ENCODE data around the gene PLA1A.
"Not testable (repeated sequence)": the region's sequence is repeated elsewhere in the genome, so short reads cannot be mapped to it uniquely, and the experiment has no call there.

PLA1A gene

DNA sequence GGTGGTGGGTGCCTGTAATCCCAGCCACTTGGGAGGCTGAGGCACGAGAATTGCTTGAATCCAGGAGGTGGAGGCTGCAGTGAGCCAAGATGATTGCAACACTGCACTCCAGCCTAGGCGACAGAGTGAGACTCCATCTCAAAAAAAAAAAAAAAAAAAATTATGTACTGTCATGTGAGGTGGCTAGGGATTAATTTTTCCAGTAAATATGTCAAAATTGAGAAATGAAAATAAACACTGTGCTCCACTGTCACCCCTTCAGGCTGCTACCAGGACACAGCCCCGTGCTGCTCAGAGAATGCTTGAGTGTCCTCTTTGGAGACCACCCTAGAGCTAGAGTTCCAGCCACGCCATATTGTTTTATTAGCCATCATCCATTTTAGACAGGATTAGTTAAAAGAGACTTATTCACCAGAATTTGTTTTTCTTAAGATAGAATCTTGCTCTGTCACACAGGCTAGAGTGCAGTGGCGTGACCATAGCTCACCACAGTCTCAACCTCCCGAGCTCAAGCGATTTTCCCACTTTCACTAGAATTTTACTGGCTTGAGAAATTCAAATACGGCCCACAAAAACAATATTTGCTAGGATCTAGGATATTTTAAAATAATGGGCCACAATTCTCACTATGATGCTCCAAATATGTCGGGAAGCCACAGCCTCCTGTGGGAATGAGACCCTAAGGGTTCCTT lies 38.9 kb upstream of the PLA1A start:
- Histone ChIP-seq H3K4me1 (ENCODE audit: control insufficient read depth, insufficient read depth, low read length) (no peaks in the 10 kb centered on the region), H3K9me3 (replicated peaks; ENCODE audit: low read length) (no peaks in the 10 kb centered on the region), H3K27me3 (ENCODE audit: control insufficient read depth, insufficient read depth, low read length) (peaks cover 20% of the 10 kb centered on the region), H3K36me3 (ENCODE audit: insufficient read depth, low read length) (no peaks in the 10 kb centered on the region), H3K9ac (ENCODE audit: low read depth, low read length) (no peak overlapping the region), H3K4me2 (ENCODE audit: low read length) (no peak overlapping the region), H3K4me3 (ENCODE audit: low read length) (no peak overlapping the region)

DNA sequence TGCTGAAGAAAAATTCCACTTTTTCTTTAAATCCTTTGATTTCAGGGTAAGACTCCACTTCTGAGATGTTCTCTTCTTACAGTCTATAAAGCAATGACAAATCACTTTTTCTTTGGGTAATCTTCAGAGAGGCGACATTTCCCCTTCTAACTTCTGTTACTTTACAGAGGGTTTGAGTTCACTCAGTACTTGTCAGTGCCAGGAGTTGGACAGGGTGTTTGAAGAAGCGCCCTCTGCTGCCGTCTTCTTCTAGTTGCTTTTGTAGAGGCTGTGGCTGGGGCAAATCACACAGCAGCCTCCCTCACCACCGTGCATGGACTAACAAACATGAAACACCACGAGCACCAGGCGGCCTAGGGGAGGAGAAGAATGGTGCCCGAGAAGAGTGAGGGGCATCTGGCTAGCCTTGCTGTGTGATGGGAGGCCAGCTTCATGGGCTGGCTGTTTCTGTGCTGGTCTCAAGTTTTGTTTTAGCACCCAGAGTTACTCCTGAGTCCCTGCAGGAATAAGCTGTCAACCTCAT lies 38.2 kb upstream of the PLA1A start, which contains the start of gene CD80:
Gene CD80 (minus strand): TSS at position 174 of the 523 bp plus-strand sequence. CDS start 1,886 bp downstream, outside the sequence.
- Histone ChIP-seq H3K9ac (ENCODE audit: low read depth, low read length) (no peak within 1 kb of the TSS), H3K4me1 (ENCODE audit: control insufficient read depth, insufficient read depth, low read length) (no peaks in the 10 kb centered on the region), H3K9me3 (replicated peaks; ENCODE audit: low read length) (no peaks in the 10 kb centered on the region), H3K4me2 (ENCODE audit: low read length) (no peak within 1 kb of the TSS), H3K36me3 (ENCODE audit: insufficient read depth, low read length) (no peaks in the 10 kb centered on the region), H3K27me3 (ENCODE audit: control insufficient read depth, insufficient read depth, low read length) (peaks cover 20% of the 10 kb centered on the region), H3K4me3 (ENCODE audit: low read length) (no peak within 1 kb of the TSS)

DNA sequence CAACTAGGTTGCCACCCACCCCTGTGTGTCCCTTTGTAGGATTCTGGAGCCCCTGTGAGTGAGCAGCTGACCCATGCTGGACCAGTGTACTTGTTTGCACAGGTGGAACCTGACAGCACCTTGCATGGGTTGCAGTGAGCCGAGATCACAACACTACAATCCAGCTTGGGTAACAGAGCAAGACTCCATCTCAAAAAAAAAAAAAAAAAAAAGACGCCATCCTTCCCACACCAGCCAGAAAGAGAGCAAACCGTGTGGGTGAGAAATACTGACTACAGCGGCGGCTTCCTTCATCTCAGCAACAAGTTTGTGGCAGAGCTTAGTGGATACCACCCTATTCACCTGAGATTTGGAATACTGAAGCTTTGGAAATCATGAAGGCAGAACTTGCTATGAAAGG lies 37.5 kb upstream of the PLA1A start:
- no peaks in the 10 kb centered on the region for H3K36me3 ChIP-seq (ENCODE audit: insufficient read depth, low read length)
- H3K27me3 ChIP-seq (ENCODE audit: control insufficient read depth, insufficient read depth, low read length): peaks cover 20% of the 10 kb centered on the region
- no peaks in the 10 kb centered on the region for H3K4me1 ChIP-seq (ENCODE audit: control insufficient read depth, insufficient read depth, low read length)
- H3K4me3 ChIP-seq (ENCODE audit: low read length): no peak overlapping the region
- no peak overlapping the region for H3K4me2 ChIP-seq (ENCODE audit: low read length)
- H3K9me3 ChIP-seq (replicated peaks; ENCODE audit: low read length): no peaks in the 10 kb centered on the region
- no peak overlapping the region for H3K9ac ChIP-seq (ENCODE audit: low read depth, low read length)

DNA sequence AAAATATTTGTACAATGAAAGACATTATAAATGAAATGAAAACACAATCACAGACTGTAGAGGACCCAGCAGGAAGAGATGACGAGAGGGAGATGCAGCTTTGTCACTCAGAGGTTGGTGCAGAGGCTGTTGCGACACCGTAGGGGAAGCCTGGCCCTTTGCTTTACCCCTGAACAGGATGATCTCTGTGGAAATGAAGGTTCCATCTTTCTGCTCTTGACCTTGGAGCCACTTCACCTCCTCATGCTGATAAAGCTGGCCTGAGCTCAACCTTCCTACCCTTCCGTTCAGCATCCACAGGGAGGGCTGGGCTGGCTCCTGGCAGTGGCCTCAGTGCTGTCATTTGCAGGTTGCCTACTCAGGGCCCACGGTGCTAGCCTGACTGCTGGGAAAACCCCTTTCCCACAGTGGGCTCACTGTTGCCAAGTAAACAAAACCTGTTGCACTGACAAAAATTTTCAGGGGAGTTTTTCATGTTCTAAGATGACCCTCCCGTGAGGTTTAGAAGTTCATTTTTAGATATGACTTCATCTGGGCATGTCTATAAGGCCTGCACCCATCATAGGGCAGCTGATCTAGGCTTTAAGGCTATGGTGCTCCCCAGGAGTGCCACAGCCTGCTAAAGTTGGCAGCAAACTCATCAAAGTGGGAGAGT lies 35.3 kb upstream of the PLA1A start:
- no peaks in the 10 kb centered on the region for H3K36me3 ChIP-seq (ENCODE audit: insufficient read depth, low read length)
- no peaks in the 10 kb centered on the region for H3K9me3 ChIP-seq (replicated peaks; ENCODE audit: low read length)
- peaks cover 3% of the 10 kb centered on the region for H3K27me3 ChIP-seq (ENCODE audit: control insufficient read depth, insufficient read depth, low read length)
- no peak overlapping the region for H3K9ac ChIP-seq (ENCODE audit: low read depth, low read length)
- H3K4me2 ChIP-seq (ENCODE audit: low read length): no peak overlapping the region
- H3K4me3 ChIP-seq (ENCODE audit: low read length): no peak overlapping the region
- H3K4me1 ChIP-seq (ENCODE audit: control insufficient read depth, insufficient read depth, low read length): no peaks in the 10 kb centered on the region

DNA sequence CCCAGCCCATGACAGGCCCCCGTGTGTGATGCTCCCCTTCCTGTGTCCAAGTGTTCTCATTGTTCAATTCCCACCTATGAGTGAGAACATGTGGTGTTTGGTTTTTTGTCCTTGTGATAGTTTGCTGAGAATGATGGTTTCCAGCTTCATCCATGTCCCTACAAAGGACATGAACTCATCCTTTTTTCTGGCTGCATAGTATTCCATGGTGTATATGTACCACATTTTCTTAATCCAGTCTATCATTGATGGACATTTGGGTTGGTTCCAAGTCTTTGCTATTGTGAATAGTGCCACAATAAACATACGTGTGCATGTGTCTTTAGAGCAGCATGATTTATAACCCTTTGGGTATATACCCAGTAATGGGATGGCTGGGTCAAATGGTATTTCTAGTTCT lies 34.4 kb upstream of the PLA1A start:
- H3K9me3 ChIP-seq (replicated peaks; ENCODE audit: low read length); H3K9ac ChIP-seq (ENCODE audit: low read depth, low read length); H3K4me3 ChIP-seq (ENCODE audit: low read length); H3K27me3 ChIP-seq (ENCODE audit: control insufficient read depth, insufficient read depth, low read length); H3K36me3 ChIP-seq (ENCODE audit: insufficient read depth, low read length); H3K4me1 ChIP-seq (ENCODE audit: control insufficient read depth, insufficient read depth, low read length); H3K4me2 ChIP-seq (ENCODE audit: low read length): not testable (repeated sequence)

DNA sequence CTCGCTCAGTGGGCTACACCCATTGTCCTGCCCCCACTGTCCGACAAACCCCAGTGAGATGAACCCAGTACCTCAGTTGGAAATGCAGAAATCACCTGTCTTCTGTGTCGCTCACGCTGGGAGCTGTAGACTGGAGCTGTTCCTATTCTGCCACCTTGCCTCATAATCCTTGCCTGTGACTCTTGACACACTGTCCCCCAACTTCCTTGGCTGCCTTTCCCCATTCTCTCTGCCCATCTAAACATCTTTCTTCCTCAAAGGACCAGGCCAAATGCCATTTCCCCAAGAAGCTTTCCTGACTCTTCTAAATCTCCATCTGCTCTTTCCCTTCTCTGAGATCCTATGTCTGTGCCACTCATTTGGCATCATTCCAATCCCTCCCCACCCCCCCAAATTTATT lies 28.5 kb upstream of the PLA1A start:
- Histone ChIP-seq H3K9ac (ENCODE audit: low read depth, low read length) (no peak overlapping the region), H3K27me3 (ENCODE audit: control insufficient read depth, insufficient read depth, low read length) (peaks cover 8% of the 10 kb centered on the region), H3K4me3 (ENCODE audit: low read length) (no peak overlapping the region), H3K9me3 (replicated peaks; ENCODE audit: low read length) (no peaks in the 10 kb centered on the region), H3K4me1 (ENCODE audit: control insufficient read depth, insufficient read depth, low read length) (peaks cover 5% of the 10 kb centered on the region), H3K4me2 (ENCODE audit: low read length) (no peak overlapping the region), H3K36me3 (ENCODE audit: insufficient read depth, low read length) (no peaks in the 10 kb centered on the region)

DNA sequence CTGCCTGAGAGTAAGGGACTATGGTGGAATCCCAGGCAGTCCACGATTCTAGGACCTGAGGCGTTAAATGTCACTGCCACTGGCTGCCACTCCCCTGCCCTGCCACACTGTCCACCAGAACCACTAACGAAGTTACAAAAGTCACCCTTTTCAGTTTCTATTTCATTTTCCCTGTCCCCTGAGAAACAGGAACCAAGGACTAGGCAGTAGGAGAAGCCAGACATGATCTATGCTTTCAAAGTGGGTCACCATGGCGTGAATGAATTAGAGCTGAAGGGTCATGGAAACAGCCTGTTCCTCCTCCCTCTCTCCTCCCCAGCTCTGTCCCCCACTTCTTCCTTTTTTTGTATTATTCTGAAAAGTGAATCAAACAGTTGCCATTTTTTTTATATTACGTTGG lies 27.5 kb upstream of the PLA1A start:
- peaks cover 5% of the 10 kb centered on the region for H3K4me1 ChIP-seq (ENCODE audit: control insufficient read depth, insufficient read depth, low read length)
- H3K36me3 ChIP-seq (ENCODE audit: insufficient read depth, low read length): no peaks in the 10 kb centered on the region
- H3K4me2 ChIP-seq (ENCODE audit: low read length): no peak overlapping the region
- no peak overlapping the region for H3K4me3 ChIP-seq (ENCODE audit: low read length)
- H3K9ac ChIP-seq (ENCODE audit: low read depth, low read length): no peak overlapping the region
- H3K27me3 ChIP-seq (ENCODE audit: control insufficient read depth, insufficient read depth, low read length): peaks cover 8% of the 10 kb centered on the region
- no peaks in the 10 kb centered on the region for H3K9me3 ChIP-seq (replicated peaks; ENCODE audit: low read length)

DNA sequence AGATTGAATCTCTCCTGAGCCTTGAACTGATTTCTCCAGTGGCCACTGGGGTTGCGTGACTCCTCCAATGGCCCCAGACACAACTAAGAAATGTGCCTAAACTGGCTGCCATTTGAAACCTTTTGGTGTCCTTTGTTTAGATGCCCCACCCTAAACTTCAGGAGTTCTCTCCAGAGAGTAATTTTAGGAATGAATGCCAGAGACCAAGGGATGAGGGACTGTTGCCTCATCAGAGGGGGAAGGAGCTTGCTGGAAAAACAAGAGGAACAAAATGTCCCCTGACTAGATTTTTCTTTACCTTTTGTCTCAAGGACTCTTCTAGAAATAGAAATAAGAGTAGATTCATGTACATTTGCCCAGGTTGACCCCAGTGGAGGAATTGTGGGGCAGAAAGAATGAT lies 26.5 kb upstream of the PLA1A start:
- no peak overlapping the region for H3K9ac ChIP-seq (ENCODE audit: low read depth, low read length)
- H3K9me3 ChIP-seq (replicated peaks; ENCODE audit: low read length): no peaks in the 10 kb centered on the region
- peaks cover 8% of the 10 kb centered on the region for H3K27me3 ChIP-seq (ENCODE audit: control insufficient read depth, insufficient read depth, low read length)
- no peaks in the 10 kb centered on the region for H3K36me3 ChIP-seq (ENCODE audit: insufficient read depth, low read length)
- no peak overlapping the region for H3K4me3 ChIP-seq (ENCODE audit: low read length)
- no peak overlapping the region for H3K4me2 ChIP-seq (ENCODE audit: low read length)
- H3K4me1 ChIP-seq (ENCODE audit: control insufficient read depth, insufficient read depth, low read length): peaks cover 5% of the 10 kb centered on the region

DNA sequence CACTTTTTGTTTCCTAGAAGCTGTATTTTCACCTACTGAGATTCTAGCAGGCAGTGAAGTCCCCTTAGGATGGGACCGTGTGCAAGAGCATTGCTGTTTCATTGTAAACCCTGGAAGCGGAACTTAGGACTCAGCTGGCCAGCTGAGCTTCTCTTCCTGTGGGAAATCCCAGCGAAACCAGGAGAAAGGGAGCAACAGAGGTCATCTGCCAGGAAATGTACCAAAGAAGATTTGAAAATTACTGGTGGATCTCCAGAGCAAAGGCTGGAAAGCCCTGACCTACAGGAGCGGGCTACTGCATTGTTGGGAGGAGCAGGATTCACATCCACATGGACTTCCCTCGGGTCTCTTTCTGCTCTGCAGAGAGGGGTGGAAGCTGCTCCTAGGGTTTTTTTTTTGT lies 26.0 kb upstream of the PLA1A start:
- H3K4me3 ChIP-seq (ENCODE audit: low read length): no peak overlapping the region

DNA sequence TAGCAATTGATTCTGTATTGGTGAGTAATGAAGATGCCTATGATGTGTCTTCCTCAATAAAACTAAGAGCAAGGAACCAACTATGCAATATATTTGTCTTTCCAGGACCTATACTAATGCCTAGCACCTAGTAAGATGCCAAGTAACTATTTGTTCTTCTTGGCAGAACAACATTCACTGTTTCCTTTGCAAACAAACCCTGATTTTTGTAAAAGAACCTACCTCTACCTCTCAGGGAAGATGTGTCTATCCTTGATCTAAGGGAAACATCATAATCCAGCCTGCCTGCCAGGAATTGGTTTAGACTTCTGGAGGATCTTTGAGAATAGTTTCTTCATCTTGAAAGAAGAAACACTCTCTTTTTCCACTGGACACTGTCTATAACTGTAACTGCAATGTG lies 22.2 kb upstream of the PLA1A start:
- peaks cover 17% of the 10 kb centered on the region for H3K4me1 ChIP-seq (ENCODE audit: control insufficient read depth, insufficient read depth, low read length)
- H3K4me2 ChIP-seq (ENCODE audit: low read length): no peak overlapping the region
- no peak overlapping the region for H3K4me3 ChIP-seq (ENCODE audit: low read length)
- H3K9me3 ChIP-seq (replicated peaks; ENCODE audit: low read length): no peaks in the 10 kb centered on the region
- H3K36me3 ChIP-seq (ENCODE audit: insufficient read depth, low read length): no peaks in the 10 kb centered on the region
- no peaks in the 10 kb centered on the region for H3K27me3 ChIP-seq (ENCODE audit: control insufficient read depth, insufficient read depth, low read length)
- H3K9ac ChIP-seq (ENCODE audit: low read depth, low read length): no peak overlapping the region

More for the DNA sequence above, 26.0 kb upstream of the PLA1A start:
- Histone ChIP-seq H3K9ac (ENCODE audit: low read depth, low read length) (no peak overlapping the region), H3K9me3 (replicated peaks; ENCODE audit: low read length) (no peaks in the 10 kb centered on the region), H3K27me3 (ENCODE audit: control insufficient read depth, insufficient read depth, low read length) (peaks cover 8% of the 10 kb centered on the region), H3K4me1 (ENCODE audit: control insufficient read depth, insufficient read depth, low read length) (peaks cover 5% of the 10 kb centered on the region), H3K36me3 (ENCODE audit: insufficient read depth, low read length) (no peaks in the 10 kb centered on the region), H3K4me2 (ENCODE audit: low read length) (no peak overlapping the region)

DNA sequence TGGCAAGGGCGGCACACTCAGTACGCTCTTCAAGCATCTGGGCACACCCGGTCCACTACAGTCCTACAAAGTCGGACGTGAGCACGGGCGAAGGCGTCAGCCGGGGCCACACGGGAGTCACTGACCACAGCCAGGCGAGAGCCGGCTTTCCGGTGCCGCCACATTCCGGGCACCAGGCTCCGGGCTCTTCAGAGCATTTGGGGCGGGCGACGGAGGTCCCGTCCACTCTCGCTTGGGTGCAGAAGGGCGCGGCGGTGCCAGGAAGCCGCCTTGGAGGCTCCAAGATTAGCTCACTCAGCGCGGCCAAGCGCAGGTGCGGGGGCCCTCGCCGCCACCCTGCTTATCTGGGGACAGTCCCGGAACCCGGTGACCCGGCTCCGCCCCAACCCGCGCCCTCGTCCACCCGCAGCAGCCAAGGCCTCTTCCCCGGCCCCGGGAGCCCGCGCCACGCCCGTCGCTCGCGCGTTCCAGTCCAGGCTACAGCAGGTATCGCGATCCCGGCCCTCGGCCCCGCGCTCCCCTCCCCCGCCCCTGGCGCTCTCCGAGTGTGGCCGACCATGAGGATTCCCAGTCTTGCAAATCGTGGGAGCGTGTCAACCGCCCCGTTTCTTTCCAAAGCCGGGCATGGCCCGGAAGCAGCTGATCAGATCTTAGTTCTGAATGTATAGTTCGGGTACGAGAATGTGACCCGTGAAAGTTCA lies 18.2 kb upstream of the PLA1A start, which contains the start of gene ADPRH:
Gene ADPRH (plus strand): TSS at position 127 of the 701 bp plus-strand sequence. CDS start 2,678 bp downstream, outside the sequence.
- Histone ChIP-seq H3K9ac (ENCODE audit: low read depth, low read length) (peak within 1 kb of the TSS; percentile 92), H3K4me3 (ENCODE audit: low read length) (peak within 1 kb of the TSS; percentile 74), H3K36me3 (ENCODE audit: insufficient read depth, low read length) (no peaks in the 10 kb centered on the region), H3K4me2 (ENCODE audit: low read length) (peak within 1 kb of the TSS; percentile 88), H3K4me1 (ENCODE audit: control insufficient read depth, insufficient read depth, low read length) (peaks cover 14% of the 10 kb centered on the region), H3K27me3 (ENCODE audit: control insufficient read depth, insufficient read depth, low read length) (no peaks in the 10 kb centered on the region), H3K9me3 (replicated peaks; ENCODE audit: low read length) (no peaks in the 10 kb centered on the region)

Data from skeletal muscle satellite cell (primary cell).